Transverse colon (tissue), 3 donors: Measurements from ENCODE around the gene MPRIP.

Source experiments
- POLR2A ChIP-seq: fragments of 450-650 bp; IDR thresholded peaks from one replicate; pipeline ENCODE4 v1.6.1; 2016; ENCODE audit warnings: antibody characterized with exemption, mild to moderate bottlenecking, moderate library complexity
- TF ChIP-seq, protein P1 (sequence below), 5 experiments: fragments of 200-600 bp in 3 of 5; fragments of 450-650 bp in 2 of 5; sonication (generic) in 3 of 5; IDR thresholded peaks; 1 replicate in 2 of 5; 2 replicates in 3 of 5; pipeline ENCODE4 v1.5.1; 2016 to 2017; ENCODE audit warnings: antibody characterized with exemption in 5 of 5, inconsistent platforms in 3 of 5, mild to moderate bottlenecking in 2 of 5, moderate library complexity in 1 of 5

- TF ChIP-seq POLR2A: no peak
- TF ChIP-seq, protein P1, sequence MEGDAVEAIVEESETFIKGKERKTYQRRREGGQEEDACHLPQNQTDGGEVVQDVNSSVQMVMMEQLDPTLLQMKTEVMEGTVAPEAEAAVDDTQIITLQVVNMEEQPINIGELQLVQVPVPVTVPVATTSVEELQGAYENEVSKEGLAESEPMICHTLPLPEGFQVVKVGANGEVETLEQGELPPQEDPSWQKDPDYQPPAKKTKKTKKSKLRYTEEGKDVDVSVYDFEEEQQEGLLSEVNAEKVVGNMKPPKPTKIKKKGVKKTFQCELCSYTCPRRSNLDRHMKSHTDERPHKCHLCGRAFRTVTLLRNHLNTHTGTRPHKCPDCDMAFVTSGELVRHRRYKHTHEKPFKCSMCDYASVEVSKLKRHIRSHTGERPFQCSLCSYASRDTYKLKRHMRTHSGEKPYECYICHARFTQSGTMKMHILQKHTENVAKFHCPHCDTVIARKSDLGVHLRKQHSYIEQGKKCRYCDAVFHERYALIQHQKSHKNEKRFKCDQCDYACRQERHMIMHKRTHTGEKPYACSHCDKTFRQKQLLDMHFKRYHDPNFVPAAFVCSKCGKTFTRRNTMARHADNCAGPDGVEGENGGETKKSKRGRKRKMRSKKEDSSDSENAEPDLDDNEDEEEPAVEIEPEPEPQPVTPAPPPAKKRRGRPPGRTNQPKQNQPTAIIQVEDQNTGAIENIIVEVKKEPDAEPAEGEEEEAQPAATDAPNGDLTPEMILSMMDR (IDR thresholded peaks at IDR 0.05): no peak
Measured at GRCh38 chr17:17183744-17184143, 141.5 kb downstream of the MPRIP start.
